HG02970 (cell line): ENCODE measurements around the gene KRTAP10-10.
"Not testable (repeated sequence)": the region's sequence is repeated elsewhere in the genome, so short reads cannot be mapped to it uniquely, and the experiment has no call there.

Experiments
- ATAC-seq: cut with Tn5 transposase; IDR thresholded peaks from one replicate; pipeline ENCODE4 v1.9.1; 2021; ENCODE audit warnings: mild to moderate bottlenecking, moderate library complexity, moderate number of reproducible peaks; ENCODE audit not compliant: unreplicated experiment, low FRiP score

Gene KRTAP10-10

DNA sequence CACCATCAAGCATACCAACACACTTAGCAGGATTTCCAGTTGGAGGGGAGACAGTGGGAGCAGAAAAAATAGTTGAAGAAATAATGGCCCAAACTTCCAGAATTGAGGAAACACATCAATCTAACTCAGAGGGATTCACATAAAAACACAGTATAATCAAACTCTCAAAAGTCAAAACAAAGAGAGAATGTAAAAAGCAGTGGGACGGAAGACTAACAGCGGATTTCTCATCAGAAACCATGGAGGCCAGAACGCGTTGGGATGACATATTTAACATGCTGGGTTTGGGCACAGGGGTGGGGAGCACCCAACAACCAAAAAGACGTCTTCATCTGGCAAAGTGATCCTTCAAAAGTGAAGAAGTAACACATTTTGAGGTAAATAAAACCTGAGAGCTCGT, 17.3 kb upstream of the KRTAP10-10 start:
- no peak for ATAC-seq

DNA sequence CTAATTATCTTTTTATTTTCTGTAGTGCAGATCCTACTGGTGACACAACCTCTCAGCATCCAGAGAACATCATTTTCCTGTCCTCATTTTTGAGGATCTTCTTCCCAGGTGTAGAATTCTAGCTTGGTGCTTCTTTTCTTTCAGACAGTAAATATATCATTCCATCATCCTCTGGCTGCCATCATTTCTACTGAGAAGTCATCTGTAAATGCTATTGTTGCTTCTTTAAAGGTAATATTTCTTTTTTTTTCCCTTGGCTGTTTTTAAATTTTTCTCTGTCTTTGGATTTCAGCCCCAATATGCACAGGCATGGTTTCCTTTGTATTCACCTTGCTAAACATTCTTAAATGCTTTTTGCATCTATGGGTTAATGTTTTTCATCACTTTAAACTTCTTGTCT, 13.6 kb upstream of the KRTAP10-10 start:
- no peak for ATAC-seq

DNA sequence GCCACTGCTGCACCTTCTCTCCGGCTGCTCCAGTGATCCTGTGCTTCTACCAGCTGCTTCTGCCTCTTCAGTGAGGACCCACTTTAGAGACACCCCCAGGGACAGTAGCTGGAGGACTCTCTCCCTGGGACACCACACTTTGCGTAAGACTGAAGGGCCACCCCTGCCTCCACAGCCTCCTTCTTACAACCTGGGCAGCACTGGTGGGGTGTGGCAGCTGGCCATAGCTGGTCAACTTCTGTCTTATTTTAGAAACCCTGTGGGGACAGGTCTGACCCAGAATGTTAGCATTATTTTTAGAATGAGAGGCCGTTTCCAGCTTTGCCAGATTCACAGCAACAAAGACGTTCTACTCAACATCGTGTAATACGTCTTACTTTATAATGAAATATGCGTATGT, 11.4 kb upstream of the KRTAP10-10 start:
- no peak for ATAC-seq

DNA sequence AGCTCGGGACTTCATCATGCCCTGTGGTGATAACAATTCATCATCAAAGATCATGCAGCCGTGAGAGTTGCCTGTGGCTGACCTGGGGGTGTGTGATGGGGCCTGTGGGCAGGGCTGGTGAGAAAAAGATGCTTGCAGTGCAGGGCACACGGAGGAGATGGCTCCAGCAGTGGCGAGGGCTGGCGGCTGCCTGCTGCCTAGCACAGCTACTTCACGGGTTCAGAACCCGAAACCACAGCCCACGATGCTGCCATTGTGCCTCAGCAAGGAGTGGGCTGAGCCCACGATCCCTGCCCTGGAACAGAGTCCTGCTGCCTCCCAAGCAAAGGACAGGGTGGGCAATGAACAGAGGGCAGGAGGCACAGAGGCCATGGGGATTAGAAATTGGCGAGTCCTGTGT, 10.9 kb upstream of the KRTAP10-10 start:
- ATAC-seq = no peak

DNA sequence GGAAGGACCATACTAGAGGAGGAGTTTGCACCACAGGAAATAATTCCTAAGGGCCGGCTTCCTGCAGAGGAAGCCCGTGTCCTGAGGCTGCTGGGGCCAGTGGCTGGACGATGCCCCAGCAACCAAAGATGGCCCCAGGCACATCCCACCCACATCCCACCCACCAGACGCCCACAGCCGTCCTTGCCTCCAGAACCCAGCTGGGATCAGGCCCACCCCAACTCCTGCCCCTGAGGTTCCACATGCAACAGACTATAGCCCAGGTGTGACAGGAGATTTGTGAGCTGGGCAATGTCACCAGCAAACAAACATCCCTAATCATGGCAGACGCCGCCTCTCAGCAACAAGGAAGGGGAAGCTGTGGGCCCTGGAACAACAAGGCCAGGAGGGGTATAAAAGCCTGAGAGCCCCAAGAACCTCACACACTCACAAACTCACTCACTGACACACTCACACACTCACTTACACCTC, 10.4 kb upstream of the KRTAP10-10 start, which contains the start of gene KRTAP10-9:
TSS of gene KRTAP10-9 (plus strand) at position 421 of the 471 bp plus-strand sequence. CDS start 79 bp downstream, outside the sequence.
- ATAC-seq = no peak

DNA sequence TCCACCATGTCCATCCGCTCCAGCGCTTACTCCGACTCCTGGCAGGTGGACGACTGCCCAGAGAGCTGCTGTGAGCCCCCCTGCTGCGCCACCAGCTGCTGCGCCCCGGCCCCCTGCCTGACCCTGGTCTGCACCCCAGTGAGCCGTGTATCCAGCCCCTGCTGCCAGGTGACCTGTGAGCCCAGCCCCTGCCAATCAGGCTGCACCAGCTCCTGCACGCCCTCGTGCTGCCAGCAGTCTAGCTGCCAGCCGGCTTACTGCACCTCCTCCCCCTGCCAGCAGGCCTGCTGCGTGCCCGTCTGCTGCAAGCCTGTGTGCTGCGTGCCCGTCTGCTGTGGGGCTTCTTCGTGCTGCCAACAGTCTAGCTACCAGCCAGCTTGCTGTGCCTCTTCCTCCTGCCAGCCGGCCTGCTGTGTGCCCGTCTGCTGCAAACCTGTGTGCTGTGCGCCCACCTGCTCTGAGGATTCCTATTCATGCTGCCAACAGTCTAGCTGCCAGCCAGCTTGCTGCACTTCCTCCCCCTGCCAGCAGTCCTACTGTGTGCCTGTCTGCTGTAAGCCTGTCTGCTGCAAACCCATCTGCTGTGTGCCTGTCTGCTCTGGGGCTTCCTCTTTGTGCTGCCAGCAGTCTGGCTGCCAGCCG, 9.9 kb upstream of the KRTAP10-10 start:
- ATAC-seq = not testable (repeated sequence)

DNA sequence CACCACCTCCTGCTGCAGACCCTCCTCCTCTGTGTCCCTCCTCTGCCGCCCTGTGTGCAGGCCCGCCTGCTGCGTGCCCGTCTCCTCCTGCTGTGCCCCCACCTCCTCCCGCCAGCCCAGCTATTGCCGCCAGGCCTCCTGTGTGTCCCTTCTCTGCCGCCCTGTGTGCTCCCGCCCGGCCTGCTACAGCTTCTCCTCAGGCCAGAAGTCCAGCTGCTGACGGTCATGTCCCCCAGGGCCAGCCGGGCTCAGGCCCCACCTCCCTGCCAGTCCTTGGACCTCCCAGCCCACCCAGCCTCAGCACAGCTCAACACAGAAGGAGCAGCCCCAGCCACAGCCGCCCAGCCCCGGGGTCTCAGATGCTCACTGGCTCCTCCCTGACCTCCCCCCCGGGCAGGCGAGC, 9.3 kb upstream of the KRTAP10-10 start:
- ATAC-seq = not testable (repeated sequence)

DNA sequence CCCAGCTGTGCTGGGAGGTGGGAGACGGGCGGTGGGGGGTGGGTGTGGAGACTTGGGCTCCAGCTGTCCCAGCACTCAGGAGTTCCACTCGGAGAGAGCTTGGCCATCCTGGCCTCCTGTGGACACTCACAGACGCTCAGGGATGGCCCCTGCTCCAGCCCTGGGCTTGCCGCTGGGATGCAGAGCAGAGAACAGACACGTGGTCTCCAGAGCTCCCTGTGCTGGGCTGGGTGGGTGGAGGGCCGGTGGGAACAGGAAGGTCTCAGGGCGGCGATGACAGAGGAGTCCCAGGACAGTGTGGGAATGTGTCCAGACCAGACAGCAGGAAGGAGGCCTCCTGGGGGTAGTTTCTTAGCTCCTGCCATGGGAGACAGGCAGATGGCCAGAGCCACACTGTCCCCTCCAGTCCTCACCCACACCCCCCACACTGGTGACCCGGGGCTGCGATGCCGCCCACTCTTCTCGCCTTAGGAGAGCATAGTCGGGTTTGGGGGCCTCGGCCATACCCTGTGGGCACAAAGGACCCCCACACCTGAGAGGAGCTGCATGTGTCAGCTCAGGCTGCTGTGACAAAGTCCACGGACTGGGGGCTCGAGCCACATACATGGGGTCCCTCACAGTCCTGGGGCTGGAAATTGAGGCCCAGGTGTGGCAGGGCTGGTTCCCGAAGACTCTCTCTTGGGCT, 8.3 kb upstream of the KRTAP10-10 start:
- no peak for ATAC-seq

DNA sequence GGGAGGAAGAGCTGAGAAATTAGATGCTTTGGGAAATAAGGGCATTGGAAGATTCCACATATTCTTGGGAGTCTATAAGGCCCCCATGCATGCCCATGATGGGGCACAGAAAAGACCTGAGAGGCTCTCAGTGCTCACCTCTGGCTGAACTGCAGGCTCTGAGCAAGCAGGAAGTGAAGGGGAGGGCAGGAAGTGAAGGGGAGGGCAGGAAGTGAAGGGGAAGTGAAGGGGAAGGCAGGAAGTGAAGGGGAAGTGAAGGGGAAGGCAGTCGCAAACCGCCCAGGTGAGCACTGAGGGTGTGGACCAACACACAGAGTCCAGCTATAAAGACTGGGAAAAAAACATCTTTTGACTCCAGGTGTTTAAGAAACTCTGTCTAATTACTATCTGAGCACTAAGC, 6.7 kb upstream of the KRTAP10-10 start:
- ATAC-seq = no peak

DNA sequence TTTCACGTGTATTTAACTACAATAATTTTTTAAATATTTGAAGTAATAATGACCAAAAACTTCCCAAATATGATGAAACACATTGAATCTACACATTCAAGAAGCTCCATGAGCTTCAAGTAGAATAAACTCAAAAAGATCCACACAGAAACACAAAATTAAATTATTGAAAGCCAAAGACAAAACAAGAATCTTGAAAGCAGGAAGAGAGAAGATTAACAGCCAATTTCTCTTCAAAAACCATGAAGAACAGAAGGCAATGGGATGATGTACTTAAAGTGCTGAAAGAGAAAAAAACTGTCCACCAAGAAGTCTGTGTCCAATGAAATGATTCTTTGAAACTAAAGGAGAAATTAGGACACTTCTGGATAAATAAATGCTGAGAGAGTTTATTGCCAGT, 5.1 kb upstream of the KRTAP10-10 start:
- no peak for ATAC-seq

DNA sequence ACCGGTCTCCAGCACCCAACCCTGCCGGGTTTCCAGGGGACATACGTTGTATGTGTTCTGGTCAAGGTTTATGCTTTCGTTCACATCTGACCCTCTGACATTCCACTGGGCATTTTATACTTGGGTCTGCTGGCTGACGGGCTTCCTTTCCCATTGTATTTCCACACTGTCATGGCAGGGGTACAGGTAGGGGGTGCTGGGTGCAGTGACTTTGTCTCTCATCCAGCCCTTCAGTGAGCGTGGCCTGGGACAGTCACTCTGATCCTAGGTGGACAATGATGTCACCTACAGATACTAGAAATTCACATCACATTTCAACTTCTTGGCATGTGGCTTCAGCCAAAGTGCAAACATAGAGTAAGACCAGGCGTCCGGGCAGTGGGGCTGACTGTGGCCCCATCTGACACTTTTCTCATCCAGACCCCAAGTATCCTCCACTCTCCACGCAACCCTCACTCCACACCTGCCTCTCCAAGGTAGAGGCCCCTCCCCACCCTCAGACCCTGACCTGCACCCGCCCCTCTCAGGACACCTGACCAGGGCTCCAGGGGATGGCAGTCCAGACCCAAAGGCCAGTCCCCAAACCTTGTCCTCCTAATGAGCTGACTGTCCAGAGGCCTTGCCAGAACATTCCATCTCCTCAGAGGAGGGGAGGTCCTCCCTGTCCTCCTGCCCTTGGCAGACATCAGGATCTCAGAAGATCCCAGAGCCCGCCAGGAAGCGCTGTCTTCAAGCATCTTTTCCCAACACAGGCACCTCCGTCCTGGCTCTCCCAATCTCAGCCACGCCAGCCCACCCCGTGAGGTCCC, 743 bp upstream of the KRTAP10-10 start:
- no peak for ATAC-seq

DNA sequence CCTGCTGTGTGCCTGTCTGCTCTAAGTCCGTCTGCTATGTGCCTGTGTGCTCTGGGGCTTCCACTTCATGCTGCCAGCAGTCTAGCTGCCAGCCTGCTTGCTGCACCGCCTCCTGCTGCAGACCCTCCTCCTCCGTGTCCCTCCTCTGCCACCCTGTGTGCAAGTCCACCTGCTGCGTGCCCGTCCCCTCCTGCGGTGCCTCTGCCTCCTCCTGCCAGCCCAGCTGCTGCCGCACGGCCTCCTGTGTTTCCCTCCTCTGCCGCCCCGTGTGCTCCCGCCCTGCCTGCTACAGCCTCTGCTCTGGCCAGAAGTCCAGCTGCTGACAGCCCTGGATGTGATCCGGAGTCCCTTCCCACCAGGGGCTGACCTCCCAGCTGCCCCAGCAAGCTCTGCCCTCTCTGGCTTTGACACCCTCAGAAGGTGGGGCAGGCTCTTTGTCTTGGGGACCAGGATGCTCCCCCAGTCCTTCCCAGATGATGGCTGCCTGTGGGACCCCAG, 744 bp downstream of the KRTAP10-10 start:
- not testable (repeated sequence) for ATAC-seq

DNA sequence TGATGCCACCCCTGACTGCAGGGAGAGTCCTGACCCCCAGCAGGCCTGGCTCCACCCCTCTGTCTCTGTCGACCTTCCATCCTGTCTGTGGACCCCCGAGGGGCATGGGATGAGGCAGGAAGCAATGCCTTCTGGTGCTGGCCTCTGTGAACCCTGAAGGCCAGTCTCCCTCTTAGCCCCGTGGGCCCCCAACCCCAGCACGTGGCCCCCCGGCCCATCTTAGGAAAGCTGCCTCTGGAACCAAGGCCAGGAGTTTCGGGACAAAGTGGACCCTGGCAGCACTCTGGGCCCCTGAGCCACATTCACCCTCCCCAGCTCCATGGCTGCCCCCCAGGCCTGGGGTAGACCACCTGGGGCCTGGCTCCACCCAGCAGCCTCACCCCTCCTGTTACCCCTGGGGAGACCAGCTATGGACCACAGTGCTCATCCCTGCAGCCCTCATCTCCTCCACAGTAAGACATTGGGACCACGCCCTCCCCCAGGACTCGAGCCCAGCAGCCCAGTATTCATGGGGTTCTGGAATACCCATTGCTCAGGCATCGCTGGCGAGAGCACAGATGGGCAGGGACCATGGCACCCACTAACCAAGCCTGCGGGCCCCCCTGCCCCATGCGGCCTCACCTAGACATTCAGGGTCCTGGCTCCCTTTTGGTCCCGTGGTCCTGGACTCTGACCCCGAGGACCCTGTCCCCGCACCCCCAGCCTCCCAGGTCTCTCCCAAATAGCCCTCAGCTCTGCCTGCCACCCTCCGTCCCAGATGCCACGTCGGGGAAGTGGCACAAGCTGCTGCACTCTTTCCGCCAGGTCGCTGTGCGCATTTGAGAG, 1.6 kb downstream of the KRTAP10-10 start:
- ATAC-seq = not testable (repeated sequence)

DNA sequence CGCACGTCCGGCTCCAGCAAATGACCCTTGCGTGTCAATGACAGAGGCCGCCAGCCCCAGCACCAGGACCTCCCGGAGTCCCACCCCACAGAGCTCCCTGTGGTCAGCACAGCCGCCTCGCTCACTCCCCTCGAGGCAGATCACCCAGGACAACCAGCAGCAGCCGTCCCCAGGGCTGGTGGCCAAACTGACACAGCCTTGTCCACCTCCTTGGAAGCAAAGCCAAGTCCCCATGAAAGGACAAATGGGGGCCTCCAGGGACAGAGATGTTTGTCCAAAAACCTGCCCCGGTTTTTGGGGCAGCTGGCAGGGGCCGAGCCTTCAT, 2.1 kb downstream of the KRTAP10-10 start:
- no peak for ATAC-seq

DNA sequence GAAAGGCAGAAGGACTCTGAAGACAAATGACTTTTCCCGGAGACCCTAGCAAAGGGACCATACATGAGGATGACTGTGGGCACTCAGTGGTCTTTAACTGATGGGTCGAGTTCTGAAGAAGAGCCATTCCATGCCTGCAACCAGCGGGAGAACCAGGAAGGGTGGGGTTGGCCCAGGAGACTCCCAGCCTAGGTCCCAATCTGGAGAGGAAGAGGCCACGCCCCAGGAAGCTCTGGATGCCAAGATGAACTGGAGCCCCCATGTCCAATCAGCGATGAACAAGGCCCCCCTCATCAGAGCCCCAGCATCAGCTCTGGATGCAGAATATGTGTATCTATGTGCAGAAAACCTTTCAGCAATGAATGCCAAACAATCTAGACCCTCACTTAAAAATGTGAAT, 3.6 kb downstream of the KRTAP10-10 start:
- no peak for ATAC-seq

DNA sequence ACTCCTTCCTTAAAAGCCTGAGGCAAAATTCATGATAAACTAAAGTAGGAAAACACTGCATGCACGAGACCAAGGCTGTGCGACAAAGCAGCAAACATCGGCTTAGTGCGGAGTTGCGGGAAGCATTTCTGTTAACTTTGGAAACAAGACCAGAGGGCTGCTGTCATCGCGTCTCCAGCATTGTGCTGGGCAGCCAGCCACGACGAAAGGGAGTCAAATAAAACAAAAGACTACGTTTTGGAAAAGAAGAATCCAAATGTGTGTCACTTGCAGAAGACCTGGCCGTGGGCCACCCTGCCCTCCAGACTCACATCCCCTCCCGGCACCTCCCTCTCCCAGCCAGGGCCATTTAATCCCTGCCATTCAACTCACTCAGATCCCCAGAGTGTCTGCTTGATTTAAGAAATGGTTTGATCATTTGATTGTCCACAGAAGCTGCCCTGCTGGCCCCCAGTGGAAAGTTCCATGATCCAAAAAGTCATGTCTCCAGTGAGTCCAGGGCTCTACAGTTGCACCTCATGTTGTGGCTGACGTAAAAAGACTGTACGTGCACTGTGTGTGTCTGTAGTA, 6.7 kb downstream of the KRTAP10-10 start:
- ATAC-seq = no peak

DNA sequence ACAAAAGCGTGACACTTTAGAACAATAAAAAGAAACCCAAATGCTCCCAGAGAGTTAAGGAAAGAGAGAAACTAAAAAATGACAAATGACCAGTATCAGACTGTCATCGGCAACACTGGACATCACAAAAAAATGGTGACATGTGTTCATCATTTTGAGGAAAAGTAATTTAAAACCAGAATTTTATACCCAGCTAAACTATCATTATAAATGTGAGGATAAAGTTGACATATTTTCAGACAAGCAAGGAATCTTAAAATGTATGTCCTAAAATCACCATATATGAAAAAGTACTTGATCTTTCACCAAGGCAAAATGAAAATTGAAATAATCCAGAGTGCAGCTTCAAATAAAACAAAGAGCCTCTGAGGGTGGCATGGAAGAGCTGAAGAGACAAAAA, 7.7 kb downstream of the KRTAP10-10 start:
- ATAC-seq = no peak

DNA sequence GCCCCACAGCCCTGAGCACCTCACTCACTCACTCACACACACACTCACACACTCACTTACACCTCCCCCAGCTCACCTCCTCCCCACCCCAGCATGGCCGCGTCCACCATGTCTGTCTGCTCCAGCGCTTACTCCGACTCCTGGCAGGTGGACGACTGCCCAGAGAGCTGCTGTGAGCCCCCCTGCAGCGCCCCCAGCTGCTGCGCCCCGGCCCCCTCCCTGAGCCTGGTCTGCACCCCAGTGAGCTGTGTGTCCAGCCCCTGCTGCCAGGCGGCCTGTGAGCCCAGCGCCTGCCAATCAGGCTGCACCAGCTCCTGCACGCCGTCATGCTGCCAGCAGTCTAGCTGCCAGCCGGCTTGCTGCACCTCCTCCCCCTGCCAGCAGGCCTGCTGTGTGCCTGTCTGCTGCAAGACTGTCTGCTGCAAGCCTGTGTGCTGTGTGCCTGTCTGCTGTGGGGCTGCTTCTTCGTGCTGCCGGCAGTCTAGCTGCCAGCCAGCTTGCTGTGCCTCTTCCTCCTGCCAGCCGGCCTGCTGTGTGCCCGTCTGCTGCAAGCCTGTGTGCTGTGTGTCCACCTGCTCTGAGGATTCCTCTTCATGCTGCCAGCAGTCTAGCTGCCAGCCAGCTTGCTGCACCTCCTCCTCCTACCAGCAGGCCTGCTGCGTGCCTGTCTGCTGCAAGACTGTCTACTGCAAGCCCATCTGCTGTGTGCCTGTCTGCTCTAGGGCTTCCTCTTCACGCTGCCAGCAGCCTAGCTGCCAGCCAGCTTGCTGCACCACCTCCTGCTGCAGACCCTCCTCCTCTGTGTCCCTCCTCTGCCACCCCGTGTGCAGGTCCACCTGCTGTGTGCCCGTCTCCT, 9.4 kb downstream of the KRTAP10-10 start, which contains the start of gene KRTAP10-11:
TSS of gene KRTAP10-11 (plus strand) at position 49 of the 856 bp plus-strand sequence. CDS start at position 94, 45 bp downstream.
- ATAC-seq = not testable (repeated sequence)

DNA sequence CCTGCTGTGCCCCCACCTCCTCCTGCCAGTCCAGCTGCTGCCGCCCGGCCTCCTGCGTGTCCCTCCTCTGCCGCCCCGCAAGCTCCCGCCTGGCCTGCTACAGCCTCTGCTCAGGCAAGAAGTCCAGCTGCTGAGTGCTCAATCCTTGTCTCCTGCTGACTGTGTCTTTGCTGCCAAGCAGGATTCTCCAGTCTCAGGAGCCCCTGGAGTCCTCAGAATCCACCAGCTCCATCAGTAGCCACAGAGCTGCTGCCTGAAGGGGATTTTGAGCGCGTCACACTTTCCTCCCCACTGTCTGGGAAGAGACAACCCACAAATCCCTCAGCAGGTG, 10.0 kb downstream of the KRTAP10-10 start:
- no peak for ATAC-seq
